K562 (cell line): ENCODE measurements around the gene TSGA10. TPM values are rescaled to one million over a fixed set of nuclear protein-coding genes. Genes with fewer than 3 reads are reported as not detected.

ENCODE experiments used
- ATAC-seq: fragments of 200-7000 bp; cut with Tn5 transposase; 3 replicates; pipeline ENCODE4 v1.9.1; 2020; ENCODE audit warnings: moderate library complexity
- BruUV-seq: library from RNA; stranded (reverse); fragments of 400-500 nt; replicated peaks from 2 replicates; lab custom pipeline; 2021; lab: Mats Ljungman, UMichigan
- CTCF ChIA-PET: fragments of 300-600 bp; formaldehyde crosslinking; extraction: SDS; loops from one replicate; lab custom pipeline; 2021; ENCODE audit warnings: low intra/inter-chr PET ratio; lab: Yijun Ruan, JAX
- POLR2A ChIA-PET: fragments of 300-600, 350-650 bp; sonication (Branson Sonifier 250); formaldehyde crosslinking; extraction: SDS; loops from one replicate; lab custom pipeline; 2021; ENCODE audit warnings: antibody characterized with exemption, inconsistent platforms; lab: Yijun Ruan, JAX
- DNase-seq, 4 experiments: peaks; one replicate each; pipeline versions ENCODE4 v3.0.0 to v3.0.0-alpha.2; 2011 to 2018; ENCODE audit warnings: low spot score in 3 of 4, mixed read lengths in 3 of 4; ENCODE audit errors: extremely low read depth in 1 of 4
- FAIRE-seq: peaks from 2 replicates; lab custom pipeline; 2011; peaks lifted over from hg19 to GRCh38; lab: Jason Lieb, UNC
- H2AFZ ChIP-seq: 2 replicates; pipeline ENCODE4 v1.6.0; 2011; ENCODE audit warnings: low read depth, low read length, control low read depth, inconsistent platforms
- H3K27ac ChIP-seq: fragments of 200-600 bp; 3 replicates; pipeline ENCODE4 v1.8.0; 2011; ENCODE audit warnings: low read depth, mild to moderate bottlenecking, control low read depth, inconsistent platforms, low read length, moderate library complexity, mixed read lengths; ENCODE audit errors: extremely low read depth
- H3K27me3 ChIP-seq, 2 experiments: fragments of 300-600 bp in 1 of 2; 2 replicates in 1 of 2; 3 replicates in 1 of 2; pipeline versions ENCODE4 v1.6.0 to v1.8.0; 2011; ENCODE audit warnings: inconsistent platforms in 2 of 2, low read length in 2 of 2, mild to moderate bottlenecking in 1 of 2, mixed read lengths in 1 of 2, moderate library complexity in 1 of 2; ENCODE audit not compliant: control insufficient read depth in 2 of 2, insufficient read depth in 2 of 2
- H3K36me3 ChIP-seq: fragments of 300-600 bp; 3 replicates; pipeline ENCODE4 v1.8.0; 2011; ENCODE audit warnings: mild to moderate bottlenecking, low read length, inconsistent platforms; ENCODE audit not compliant: control insufficient read depth, insufficient read depth
- H3K4me1 ChIP-seq, 2 experiments: fragments of 200-600 bp in 1 of 2; replicated peaks in 1 of 2; 2 replicates in 1 of 2; 3 replicates in 1 of 2; pipeline versions ENCODE4 v1.5.1 to v1.8.0; 2011; ENCODE audit warnings: inconsistent platforms in 2 of 2, low read length in 2 of 2, mild to moderate bottlenecking in 1 of 2, mixed read lengths in 1 of 2, moderate library complexity in 1 of 2; ENCODE audit not compliant: control insufficient read depth in 2 of 2, insufficient read depth in 2 of 2
- H3K4me2 ChIP-seq: 2 replicates; pipeline ENCODE4 v1.6.1; 2011; ENCODE audit warnings: low read length, control low read depth, inconsistent platforms, mixed read lengths; ENCODE audit not compliant: insufficient read depth
- H3K4me3 ChIP-seq: fragments of 200-600 bp; sonication (generic), shearing (Covaris generic); 2 replicates; pipeline ENCODE4 v1.5.1; 2016; ENCODE audit warnings: control low read depth, inconsistent platforms
- H3K79me2 ChIP-seq: fragments of 200-600 bp; 3 replicates; pipeline ENCODE4 v1.8.0; 2011; ENCODE audit warnings: low read length, inconsistent platforms; ENCODE audit not compliant: control insufficient read depth, insufficient read depth
- H3K9ac ChIP-seq, 2 experiments: 2 replicates each; pipeline versions ENCODE4 v1.6.0 to v1.6.1; 2011; ENCODE audit warnings: low read depth in 2 of 2, low read length in 2 of 2, control low read depth in 1 of 2, inconsistent platforms in 1 of 2, mild to moderate bottlenecking in 1 of 2, mixed read lengths in 1 of 2; ENCODE audit not compliant: insufficient read depth in 1 of 2
- H3K9me1 ChIP-seq: one replicate; pipeline ENCODE4 v1.6.0; 2011; ENCODE audit warnings: inconsistent platforms, mild to moderate bottlenecking, low read length, moderate library complexity; ENCODE audit not compliant: control insufficient read depth, insufficient read depth
- H3K9me3 ChIP-seq: replicated peaks from 2 replicates; pipeline ENCODE4 v1.5.1; 2011; ENCODE audit warnings: low read depth, low read length, inconsistent platforms; ENCODE audit not compliant: control insufficient read depth, insufficient read depth
- H4K20me1 ChIP-seq: replicated peaks from 2 replicates; pipeline ENCODE4 v1.6.1; 2011; ENCODE audit warnings: low read length, inconsistent platforms, mixed read lengths; ENCODE audit not compliant: control insufficient read depth, insufficient read depth
- ATF7 ChIP-seq: fragments of 450-650 bp; IDR thresholded peaks from 2 replicates; pipeline ENCODE4 v1.7.1; 2014; ENCODE audit warnings: mild to moderate bottlenecking, moderate library complexity
- CAMTA2 ChIP-seq: fragments of 250-450 bp; sonication (Bioruptor Pico); conservative IDR thresholded peaks from 2 replicates; pipeline ENCODE4 v1.5.1; 2022
- DACH1 ChIP-seq: fragments of 450-650 bp; IDR thresholded peaks from 2 replicates; pipeline ENCODE4 v1.6.1; 2018; ENCODE audit not compliant: partially characterized antibody
- DEAF1 ChIP-seq: fragments of 450-650 bp; formaldehyde crosslinking; IDR thresholded peaks from 2 replicates; pipeline ENCODE4 v1.4.0; 2020; ENCODE audit warnings: mild to moderate bottlenecking, moderate library complexity
- KLF1 ChIP-seq: fragments of 450-650 bp; IDR thresholded peaks from 2 replicates; pipeline ENCODE4 v1.6.1; 2016; ENCODE audit warnings: missing genetic modification characterization, missing compliant biosample characterization
- NEUROD1 ChIP-seq: fragments of 150-350 bp; IDR thresholded peaks from 2 replicates; pipeline ENCODE4 v1.6.1; 2014; ENCODE audit warnings: borderline replicate concordance, low read length, low read depth; ENCODE audit not compliant: partially characterized antibody
- NR4A1 ChIP-seq, 2 experiments: fragments of 250-450 bp in 1 of 2; fragments of 450-650 bp in 1 of 2; sonication (Bioruptor Pico) in 1 of 2; IDR thresholded peaks; 2 replicates each; pipeline versions ENCODE4 v1.4.0 to v1.6.1; 2016 to 2020; ENCODE audit warnings: mild to moderate bottlenecking in 2 of 2, missing compliant biosample characterization in 1 of 2, missing genetic modification characterization in 1 of 2, moderate library complexity in 1 of 2
- POLR2A ChIP-seq: fragments of 450-650 bp; conservative IDR thresholded peaks from 2 replicates; pipeline ENCODE4 v1.6.1; 2016
- PREB ChIP-seq: sonication (generic); formaldehyde crosslinking; IDR thresholded peaks from 2 replicates; pipeline ENCODE4 v1.8.1; 2023; ENCODE audit warnings: mild to moderate bottlenecking, missing genetic modification reagents
- SMC3 ChIP-seq: conservative IDR thresholded peaks from 2 replicates; pipeline ENCODE4 v1.6.1; 2011; ENCODE audit warnings: low read depth, low read length, improper control_type of control experiment; ENCODE audit not compliant: insufficient read depth
- SNRNP70 ChIP-seq: fragments of 200-400 bp; formaldehyde crosslinking; optimal IDR thresholded peaks from 2 replicates; pipeline ENCODE3; 2017; ENCODE audit warnings: low read depth, low read length
- TCF7L2 ChIP-seq: fragments of 150-350 bp; IDR thresholded peaks from 2 replicates; pipeline ENCODE4 v1.6.1; 2016; ENCODE audit warnings: low read depth, mild to moderate bottlenecking, low read length, moderate library complexity
- TRIM25 ChIP-seq: fragments of 450-650 bp; IDR thresholded peaks from 2 replicates; pipeline ENCODE4 v1.7.0; 2016; ENCODE audit warnings: borderline replicate concordance
- YBX1 ChIP-seq: fragments of 450-650 bp; IDR thresholded peaks from 2 replicates; pipeline ENCODE4 v1.7.1; 2016; ENCODE audit warnings: mild to moderate bottlenecking
- WGBS: fragments of 100-300 bp; shearing (Covaris generic); methylation state at CpG from one replicate; pipeline ENCODE4 v1.1.6; 2016; ENCODE audit warnings: low coverage, mixed read lengths; ENCODE audit not compliant: insufficient coverage; ENCODE audit errors: missing lambda C conversion rate; 5-methylcytosine and 5-hydroxymethylcytosine counted together
- in situ Hi-C: fragments of 300-500 bp; cut with MboI; formaldehyde crosslinking; loops from 4 replicates; pipeline ENCODE4 v1.15.0; 2018; ENCODE audit warnings: inconsistent platforms, mixed read lengths
- intact Hi-C: fragments of 100-400 bp; cut with micrococcal nuclease; formaldehyde crosslinking; loops from 2 replicates; pipeline ENCODE4 v1.14.2; 2022
- polyA plus RNA-seq, 8 experiments: library from polyadenylated mRNA; depleted of rRNA in 4 of 8; stranded (reverse) in 5 of 8; unstranded in 3 of 8; fragments of >200 nt; fragmentation: Nextera tagmentation in 2 of 8; fragmentation: Illumina TruSeq in 1 of 8; extraction: Ambion mirVana in 2 of 8; extraction: Trizol in 1 of 8; gene quantifications; 2 replicates each; pipeline versions ENCODE4 v1.2.1 to v1.2.3, GENCODE V29; 2011 to 2014; ENCODE audit warnings: inconsistent platforms in 1 of 8, missing spikeins in 1 of 8
- total RNA-seq, 7 experiments: library from RNA; depleted of rRNA in 6 of 7; stranded (reverse); fragments of >200 nt in 6 of 7; fragmentation: Illumina TruSeq in 2 of 7; extraction: Trizol in 2 of 7; gene quantifications; 2 replicates each; pipeline versions ENCODE4 v1.2.1 to v1.2.3, GENCODE V29; 2011 to 2021; ENCODE audit warnings: low replicate concordance in 1 of 7
- TF ChIP-seq, protein P1 (sequence below), 3 experiments: IDR thresholded peaks in 2 of 3; conservative IDR thresholded peaks in 1 of 3; 2 replicates each; pipeline ENCODE4 v1.5.1; 2011 to 2012; ENCODE audit warnings: low read length in 3 of 3, mild to moderate bottlenecking in 3 of 3, control low read depth in 2 of 3, improper control_type of control experiment in 1 of 3, inconsistent platforms in 1 of 3, low read depth in 1 of 3, mixed read lengths in 1 of 3, moderate library complexity in 1 of 3; ENCODE audit not compliant: insufficient read depth in 2 of 3

Gene TSGA10
- total and polyA plus RNA-seq, 9 of the 15 experiments (the other 6 are each of a cell fraction or from before 2014, with no cell fraction given): 2.1 to 11.3 (median 3.2) TPM

GRCh38 chr2:99066075-99066958, 88.4 kb downstream of the TSGA10 start:
- Histone ChIP-seq H3K36me3 (no peaks in the 10 kb centered on the region), H3K4me1 (no peaks in the 10 kb centered on the region), H4K20me1 (no peaks in the 10 kb centered on the region), H3K4me2 (no peak overlapping the region), H3K9me1 (no peaks in the 10 kb centered on the region), H3K27me3 (no peaks in the 10 kb centered on the region), H2AFZ (peak overlapping the region; percentile 38; the same call in 1 of the 2 replicates), H3K4me3 (no peak overlapping the region), H3K9ac (no peak overlapping the region), H3K9me3 (no peaks in the 10 kb centered on the region), H3K27ac (no peak overlapping the region), H3K79me2 (no peaks in the 10 kb centered on the region)
- peak; percentile 52 for FAIRE-seq
- 10% methylated on average over 3 of the region's 3 CpGs for WGBS
- ChIA-PET CTCF (interaction anchor here (1.0 kb wide), 1 partner anchor 416 kb away, joined by 3 read pairs; no protein-coding TSS in a partner anchor), POLR2A (no interaction called here)
- peak; percentile 87 for ATAC-seq
- DNase-seq: peak; percentile 6 to 27 (median 10)
- no TSS peak for BruUV-seq
- in situ Hi-C loops (no loop called here), intact Hi-C loops (loop anchor here (2.0 to 5.0 kb wide), 2 partner anchors 194 to 418 kb away; no protein-coding TSS in a partner anchor)
- no peak for TF ChIP-seq ATF7
- TF ChIP-seq NR4A1 (CRISPR knock-in tag; IDR thresholded peaks at IDR 0.05): no peak
- no peak for TF ChIP-seq NR4A1 (tag; IDR thresholded peaks at IDR 0.05)
- TF ChIP-seq DEAF1 (CRISPR knock-in tag): 0 out of 2 replicates have a peak, but pooled peaks have one; percentile 11
- TF ChIP-seq NEUROD1: no peak
- TF ChIP-seq KLF1 (tag): no peak
- peak; percentile 11 for TF ChIP-seq DACH1
- TF ChIP-seq TRIM25: no peak
- peak; percentile 38; the same call in 1 of the 2 replicates for TF ChIP-seq SMC3
- TF ChIP-seq CAMTA2: no peak
- TF ChIP-seq PREB (CRISPR knock-in tag): no peak
- TF ChIP-seq, protein P1, sequence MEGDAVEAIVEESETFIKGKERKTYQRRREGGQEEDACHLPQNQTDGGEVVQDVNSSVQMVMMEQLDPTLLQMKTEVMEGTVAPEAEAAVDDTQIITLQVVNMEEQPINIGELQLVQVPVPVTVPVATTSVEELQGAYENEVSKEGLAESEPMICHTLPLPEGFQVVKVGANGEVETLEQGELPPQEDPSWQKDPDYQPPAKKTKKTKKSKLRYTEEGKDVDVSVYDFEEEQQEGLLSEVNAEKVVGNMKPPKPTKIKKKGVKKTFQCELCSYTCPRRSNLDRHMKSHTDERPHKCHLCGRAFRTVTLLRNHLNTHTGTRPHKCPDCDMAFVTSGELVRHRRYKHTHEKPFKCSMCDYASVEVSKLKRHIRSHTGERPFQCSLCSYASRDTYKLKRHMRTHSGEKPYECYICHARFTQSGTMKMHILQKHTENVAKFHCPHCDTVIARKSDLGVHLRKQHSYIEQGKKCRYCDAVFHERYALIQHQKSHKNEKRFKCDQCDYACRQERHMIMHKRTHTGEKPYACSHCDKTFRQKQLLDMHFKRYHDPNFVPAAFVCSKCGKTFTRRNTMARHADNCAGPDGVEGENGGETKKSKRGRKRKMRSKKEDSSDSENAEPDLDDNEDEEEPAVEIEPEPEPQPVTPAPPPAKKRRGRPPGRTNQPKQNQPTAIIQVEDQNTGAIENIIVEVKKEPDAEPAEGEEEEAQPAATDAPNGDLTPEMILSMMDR (IDR thresholded peaks at IDR 0.05 in 2 of 3, conservative IDR thresholded peaks at IDR 0.05 in 1 of 3; ENCODE audit: insufficient read depth in 2 of 3, low read depth in 1 of 3, low read length in 3 of 3): peak; percentile 42 to 59 (median 44); a peak in 5 of 6 replicates
- no peak for TF ChIP-seq YBX1
- TF ChIP-seq SNRNP70: no peak
- no peak for TF ChIP-seq TCF7L2
- no peak for TF ChIP-seq POLR2A
